K562 (cell line): ENCODE data around the gene DPM2. TPM values are rescaled to one million over a fixed set of nuclear protein-coding genes. Genes with fewer than 3 reads are reported as not detected.

Source experiments
- ATAC-seq: fragments of 200-7000 bp; cut with Tn5 transposase; 3 replicates; pipeline ENCODE4 v1.9.1; 2020; ENCODE audit warnings: moderate library complexity
- BruUV-seq: library from RNA; stranded (reverse); fragments of 400-500 nt; replicated peaks from 2 replicates; lab custom pipeline; 2021; lab: Mats Ljungman, UMichigan
- CTCF ChIA-PET: fragments of 300-600 bp; formaldehyde crosslinking; extraction: SDS; loops from one replicate; lab custom pipeline; 2021; ENCODE audit warnings: low intra/inter-chr PET ratio; lab: Yijun Ruan, JAX
- POLR2A ChIA-PET: fragments of 300-600, 350-650 bp; sonication (Branson Sonifier 250); formaldehyde crosslinking; extraction: SDS; loops from one replicate; lab custom pipeline; 2021; ENCODE audit warnings: antibody characterized with exemption, inconsistent platforms; lab: Yijun Ruan, JAX
- DNase-seq, 4 experiments: peaks; one replicate each; pipeline versions ENCODE4 v3.0.0 to v3.0.0-alpha.2; 2011 to 2018; ENCODE audit warnings: low spot score in 3 of 4, mixed read lengths in 3 of 4; ENCODE audit errors: extremely low read depth in 1 of 4
- FAIRE-seq: peaks from 2 replicates; lab custom pipeline; 2011; peaks lifted over from hg19 to GRCh38; lab: Jason Lieb, UNC
- H2AFZ ChIP-seq: 2 replicates; pipeline ENCODE4 v1.6.0; 2011; ENCODE audit warnings: low read depth, low read length, control low read depth, inconsistent platforms
- H3K27ac ChIP-seq: fragments of 200-600 bp; 3 replicates; pipeline ENCODE4 v1.8.0; 2011; ENCODE audit warnings: low read depth, mild to moderate bottlenecking, control low read depth, inconsistent platforms, low read length, moderate library complexity, mixed read lengths; ENCODE audit errors: extremely low read depth
- H3K27me3 ChIP-seq, 2 experiments: fragments of 300-600 bp in 1 of 2; 2 replicates in 1 of 2; 3 replicates in 1 of 2; pipeline versions ENCODE4 v1.6.0 to v1.8.0; 2011; ENCODE audit warnings: inconsistent platforms in 2 of 2, low read length in 2 of 2, mild to moderate bottlenecking in 1 of 2, mixed read lengths in 1 of 2, moderate library complexity in 1 of 2; ENCODE audit not compliant: control insufficient read depth in 2 of 2, insufficient read depth in 2 of 2
- H3K36me3 ChIP-seq: fragments of 300-600 bp; 3 replicates; pipeline ENCODE4 v1.8.0; 2011; ENCODE audit warnings: mild to moderate bottlenecking, low read length, inconsistent platforms; ENCODE audit not compliant: control insufficient read depth, insufficient read depth
- H3K4me1 ChIP-seq, 2 experiments: fragments of 200-600 bp in 1 of 2; replicated peaks in 1 of 2; 2 replicates in 1 of 2; 3 replicates in 1 of 2; pipeline versions ENCODE4 v1.5.1 to v1.8.0; 2011; ENCODE audit warnings: inconsistent platforms in 2 of 2, low read length in 2 of 2, mild to moderate bottlenecking in 1 of 2, mixed read lengths in 1 of 2, moderate library complexity in 1 of 2; ENCODE audit not compliant: control insufficient read depth in 2 of 2, insufficient read depth in 2 of 2
- H3K4me2 ChIP-seq: 2 replicates; pipeline ENCODE4 v1.6.1; 2011; ENCODE audit warnings: low read length, control low read depth, inconsistent platforms, mixed read lengths; ENCODE audit not compliant: insufficient read depth
- H3K4me3 ChIP-seq: fragments of 200-600 bp; sonication (generic), shearing (Covaris generic); 2 replicates; pipeline ENCODE4 v1.5.1; 2016; ENCODE audit warnings: control low read depth, inconsistent platforms
- H3K79me2 ChIP-seq: fragments of 200-600 bp; 3 replicates; pipeline ENCODE4 v1.8.0; 2011; ENCODE audit warnings: low read length, inconsistent platforms; ENCODE audit not compliant: control insufficient read depth, insufficient read depth
- H3K9ac ChIP-seq, 2 experiments: 2 replicates each; pipeline versions ENCODE4 v1.6.0 to v1.6.1; 2011; ENCODE audit warnings: low read depth in 2 of 2, low read length in 2 of 2, control low read depth in 1 of 2, inconsistent platforms in 1 of 2, mild to moderate bottlenecking in 1 of 2, mixed read lengths in 1 of 2; ENCODE audit not compliant: insufficient read depth in 1 of 2
- H3K9me1 ChIP-seq: one replicate; pipeline ENCODE4 v1.6.0; 2011; ENCODE audit warnings: inconsistent platforms, mild to moderate bottlenecking, low read length, moderate library complexity; ENCODE audit not compliant: control insufficient read depth, insufficient read depth
- H3K9me3 ChIP-seq: replicated peaks from 2 replicates; pipeline ENCODE4 v1.5.1; 2011; ENCODE audit warnings: low read depth, low read length, inconsistent platforms; ENCODE audit not compliant: control insufficient read depth, insufficient read depth
- H4K20me1 ChIP-seq: replicated peaks from 2 replicates; pipeline ENCODE4 v1.6.1; 2011; ENCODE audit warnings: low read length, inconsistent platforms, mixed read lengths; ENCODE audit not compliant: control insufficient read depth, insufficient read depth
- ADNP ChIP-seq: fragments of 200-800 bp; sonication (Bioruptor generic); IDR thresholded peaks from 2 replicates; pipeline ENCODE4 v1.6.1; 2016; ENCODE audit warnings: missing genetic modification characterization, missing compliant biosample characterization
- CBFA2T3 ChIP-seq: fragments of 450-650 bp; IDR thresholded peaks from 2 replicates; pipeline ENCODE4 v1.6.1; 2017
- E2F6 ChIP-seq, 2 experiments: IDR thresholded peaks; 2 replicates each; pipeline ENCODE4 v1.6.1; 2011; ENCODE audit warnings: borderline replicate concordance in 1 of 2, control low read depth in 1 of 2, low read depth in 1 of 2, low read length in 1 of 2, mild to moderate bottlenecking in 1 of 2, mixed read lengths in 1 of 2, moderate library complexity in 1 of 2; ENCODE audit not compliant: insufficient read depth in 1 of 2, insufficient read length in 1 of 2, poor library complexity in 1 of 2, severe bottlenecking in 1 of 2; ENCODE audit errors: extremely low read depth in 1 of 2
- ESRRA ChIP-seq: fragments of 450-650 bp; IDR thresholded peaks from 2 replicates; pipeline ENCODE4 v1.6.1; 2014; ENCODE audit warnings: low read depth, mild to moderate bottlenecking, moderate library complexity, borderline replicate concordance
- MCM2 ChIP-seq: fragments of 450-650 bp; IDR thresholded peaks from 2 replicates; pipeline ENCODE4 v1.6.1; 2017; ENCODE audit warnings: low read depth, mild to moderate bottlenecking
- MCM5 ChIP-seq: fragments of 450-650 bp; IDR thresholded peaks from 2 replicates; pipeline ENCODE4 v1.6.1; 2016; ENCODE audit warnings: low read depth
- MED1 ChIP-seq: sonication (generic); formaldehyde crosslinking; IDR thresholded peaks from 2 replicates; pipeline ENCODE4 v1.8.1; 2023; ENCODE audit warnings: missing genetic modification reagents, borderline replicate concordance
- NR2C1 ChIP-seq, 2 experiments: fragments of 450-650 bp; IDR thresholded peaks; 2 replicates each; pipeline ENCODE4 v1.6.1; 2017; ENCODE audit warnings: mild to moderate bottlenecking in 2 of 2, antibody characterized with exemption in 1 of 2, inconsistent platforms in 1 of 2, missing compliant biosample characterization in 1 of 2, missing genetic modification characterization in 1 of 2
- RBM34 ChIP-seq: fragments of 200-400 bp; formaldehyde crosslinking; IDR thresholded peaks from 2 replicates; pipeline ENCODE4 v1.6.1; 2018; ENCODE audit warnings: low read length, borderline replicate concordance; ENCODE audit not compliant: insufficient read depth
- RFX1 ChIP-seq: fragments of 450-650 bp; IDR thresholded peaks from 2 replicates; pipeline ENCODE4 v1.6.1; 2016; ENCODE audit warnings: mild to moderate bottlenecking, moderate library complexity
- WHSC1 ChIP-seq: IDR thresholded peaks from one replicate; pipeline ENCODE4 v1.6.1; 2012; ENCODE audit warnings: low read length, control low read depth, inconsistent platforms
- ZBTB7A ChIP-seq: IDR thresholded peaks from 2 replicates; pipeline ENCODE4 v1.6.1; 2011; ENCODE audit warnings: low read depth, mild to moderate bottlenecking, low read length, moderate library complexity, borderline replicate concordance; ENCODE audit not compliant: control insufficient read depth
- ZNF551 ChIP-seq: fragments of 250-450 bp; sonication (Bioruptor Pico); IDR thresholded peaks from 2 replicates; pipeline ENCODE4 v1.5.0; 2021; ENCODE audit warnings: mild to moderate bottlenecking, moderate library complexity
- ZNF592 ChIP-seq: fragments of 450-650 bp; IDR thresholded peaks from 2 replicates; pipeline ENCODE4 v1.6.1; 2017; ENCODE audit warnings: antibody characterized with exemption, mild to moderate bottlenecking
- ZNF707 ChIP-seq: fragments of 250-450 bp; sonication (Bioruptor Pico); conservative IDR thresholded peaks from 2 replicates; pipeline ENCODE4 v1.8.0; 2022; ENCODE audit warnings: inconsistent platforms, mild to moderate bottlenecking, moderate library complexity
- WGBS: fragments of 100-300 bp; shearing (Covaris generic); methylation state at CpG from one replicate; pipeline ENCODE4 v1.1.6; 2016; ENCODE audit warnings: low coverage, mixed read lengths; ENCODE audit not compliant: insufficient coverage; ENCODE audit errors: missing lambda C conversion rate; 5-methylcytosine and 5-hydroxymethylcytosine counted together
- in situ Hi-C: fragments of 300-500 bp; cut with MboI; formaldehyde crosslinking; loops from 4 replicates; pipeline ENCODE4 v1.15.0; 2018; ENCODE audit warnings: inconsistent platforms, mixed read lengths
- intact Hi-C: fragments of 100-400 bp; cut with micrococcal nuclease; formaldehyde crosslinking; loops from 2 replicates; pipeline ENCODE4 v1.14.2; 2022
- polyA plus RNA-seq, 8 experiments: library from polyadenylated mRNA; depleted of rRNA in 4 of 8; stranded (reverse) in 5 of 8; unstranded in 3 of 8; fragments of >200 nt; fragmentation: Nextera tagmentation in 2 of 8; fragmentation: Illumina TruSeq in 1 of 8; extraction: Ambion mirVana in 2 of 8; extraction: Trizol in 1 of 8; gene quantifications; 2 replicates each; pipeline versions ENCODE4 v1.2.1 to v1.2.3, GENCODE V29; 2011 to 2014; ENCODE audit warnings: inconsistent platforms in 1 of 8, missing spikeins in 1 of 8
- total RNA-seq, 7 experiments: library from RNA; depleted of rRNA in 6 of 7; stranded (reverse); fragments of >200 nt in 6 of 7; fragmentation: Illumina TruSeq in 2 of 7; extraction: Trizol in 2 of 7; gene quantifications; 2 replicates each; pipeline versions ENCODE4 v1.2.1 to v1.2.3, GENCODE V29; 2011 to 2021; ENCODE audit warnings: low replicate concordance in 1 of 7
- TF ChIP-seq, protein P1 (sequence below): fragments of 450-650 bp; formaldehyde crosslinking; IDR thresholded peaks from 2 replicates; pipeline ENCODE4 v1.4.0; 2020; ENCODE audit warnings: mild to moderate bottlenecking, moderate library complexity

Gene DPM2
- total and polyA plus RNA-seq, 9 of the 15 experiments (the other 6 are each of a cell fraction or from before 2014, with no cell fraction given): 43.5 to 126 (median 71.1) TPM

GRCh38 chr9:127917603-127918002 lies 20.1 kb downstream of the DPM2 start:
- H3K9me3 ChIP-seq: no peaks in the 10 kb centered on the region
- in situ Hi-C loops (loop anchor here (5.0 to 25.0 kb wide), 3 partner anchors 180 to 980 kb away; partner anchors contain the start of gene TOR2A), intact Hi-C loops (loop anchor here (2.0 to 10.0 kb wide), 3 partner anchors 21 to 413 kb away; no protein-coding TSS in a partner anchor)
- ChIA-PET POLR2A (interaction anchor here (1.0 to 1.2 kb wide), 3 partner anchors 13 to 19 kb away, joined by 3 to 5 read pairs (median 4); no protein-coding TSS in a partner anchor), CTCF (no interaction called here)
- TF ChIP-seq, protein P1, sequence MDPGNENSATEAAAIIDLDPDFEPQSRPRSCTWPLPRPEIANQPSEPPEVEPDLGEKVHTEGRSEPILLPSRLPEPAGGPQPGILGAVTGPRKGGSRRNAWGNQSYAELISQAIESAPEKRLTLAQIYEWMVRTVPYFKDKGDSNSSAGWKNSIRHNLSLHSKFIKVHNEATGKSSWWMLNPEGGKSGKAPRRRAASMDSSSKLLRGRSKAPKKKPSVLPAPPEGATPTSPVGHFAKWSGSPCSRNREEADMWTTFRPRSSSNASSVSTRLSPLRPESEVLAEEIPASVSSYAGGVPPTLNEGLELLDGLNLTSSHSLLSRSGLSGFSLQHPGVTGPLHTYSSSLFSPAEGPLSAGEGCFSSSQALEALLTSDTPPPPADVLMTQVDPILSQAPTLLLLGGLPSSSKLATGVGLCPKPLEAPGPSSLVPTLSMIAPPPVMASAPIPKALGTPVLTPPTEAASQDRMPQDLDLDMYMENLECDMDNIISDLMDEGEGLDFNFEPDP (CRISPR knock-in tag): no peak
- TF ChIP-seq ZNF707 (CRISPR knock-in tag) (no peak), WHSC1 (no peak), RFX1 (no peak), MCM5 (no peak), ADNP (tag) (no peak), RBM34 (no peak), ZNF551 (CRISPR knock-in tag) (no peak), CBFA2T3 (no peak), E2F6 (IDR thresholded peaks at IDR 0.05; ENCODE audit: borderline replicate concordance in 1 of 2, extremely low read depth in 1 of 2, insufficient read depth in 1 of 2, insufficient read length in 1 of 2, low read depth in 1 of 2, low read length in 1 of 2, poor library complexity in 1 of 2, severe bottlenecking in 1 of 2) (no peak), ESRRA (no peak), ZNF592 (no peak), NR2C1 (IDR thresholded peaks at IDR 0.05) (no peak), NR2C1 (tag; IDR thresholded peaks at IDR 0.05) (no peak), MED1 (CRISPR knock-in tag) (no peak), ZBTB7A (no peak), MCM2 (no peak)
- H3K36me3 ChIP-seq: peaks cover 16% of the 10 kb centered on the region; the same call in 2 of the 3 replicates
- no peak for ATAC-seq
- DNase-seq: no peak
- no peaks in the 10 kb centered on the region for H3K9me1 ChIP-seq
- FAIRE-seq: no peak
- H3K27ac ChIP-seq: no peak overlapping the region
- H3K4me2 ChIP-seq: peak overlapping the region; percentile 71; the same call in 1 of the 2 replicates
- peak overlapping the region in 1 of 2 experiments; percentile 58; a peak in 1 of 4 replicates for H3K9ac ChIP-seq
- peaks cover 17% of the 10 kb centered on the region for H3K79me2 ChIP-seq
- WGBS: 46% methylated on average over 6 of the region's 6 CpGs
- H2AFZ ChIP-seq: peak overlapping the region; percentile 63
- no peak overlapping the region for H3K4me3 ChIP-seq
- no peaks in the 10 kb centered on the region for H3K27me3 ChIP-seq
- H4K20me1 ChIP-seq: no peaks in the 10 kb centered on the region
- peaks cover 38 to 57% of the 10 kb centered on the region in 2 experiments for H3K4me1 ChIP-seq
- no TSS peak for BruUV-seq
